ENCODE data around the gene ADRA2C.

GRCh38 chr4:3812211-3812934 lies 46.2 kb downstream of the ADRA2C start:
- TF ChIP-seq SUZ12 (IDR thresholded peaks at IDR 0.05; ENCODE audit: low read depth, low read length) = no peak
- TF ChIP-seq SYNCRIP (IDR thresholded peaks at IDR 0.05; ENCODE audit: insufficient read depth, low read depth, low read length) = no peak
- no peak for TF ChIP-seq TAF1 (CRISPR knock-in tag; IDR thresholded peaks at IDR 0.05)
- peak; percentile 75; the same call in 1 of the 2 replicates for TF ChIP-seq CEBPB (IDR thresholded peaks at IDR 0.05; ENCODE audit: borderline replicate concordance, low read depth, low read length)

All from HepG2 (cell line).